Osteoblast (primary cell): Measurements from ENCODE around the gene LSM4. TPM values are rescaled to one million over a fixed set of nuclear protein-coding genes. Genes with fewer than 3 reads are reported as not detected.

Source experiments
- DNase-seq: peaks from one replicate; pipeline ENCODE4 v3.0.0; 2011; ENCODE audit warnings: low spot score, mixed read lengths; ENCODE audit not compliant: insufficient read length; ENCODE audit errors: missing footprints
- H2AFZ ChIP-seq: 2 replicates; pipeline ENCODE4 v1.6.0; 2011; ENCODE audit warnings: mild to moderate bottlenecking, low read length
- H3K27ac ChIP-seq: 2 replicates; pipeline ENCODE4 v1.5.1; 2011; ENCODE audit warnings: mild to moderate bottlenecking, low read depth, low read length, moderate library complexity
- H3K27me3 ChIP-seq: 2 replicates; pipeline ENCODE4 v1.6.0; 2012; ENCODE audit warnings: mild to moderate bottlenecking, control low read depth, inconsistent platforms, low read length, moderate library complexity; ENCODE audit not compliant: insufficient read depth
- H3K36me3 ChIP-seq: 2 replicates; pipeline ENCODE4 v1.5.1; 2011; ENCODE audit warnings: mild to moderate bottlenecking, low read length, control low read depth, moderate library complexity; ENCODE audit not compliant: insufficient read depth
- H3K4me1 ChIP-seq: 2 replicates; pipeline ENCODE4 v1.5.1; 2011; ENCODE audit warnings: mild to moderate bottlenecking, low read length, control low read depth, moderate library complexity; ENCODE audit not compliant: insufficient read depth
- H3K4me2 ChIP-seq: 2 replicates; pipeline ENCODE4 v1.6.0; 2011; ENCODE audit warnings: mild to moderate bottlenecking, low read length; ENCODE audit not compliant: insufficient read depth
- H3K4me3 ChIP-seq: fragments of 200-600 bp; sonication (generic); 3 replicates; pipeline ENCODE4 v1.5.1; 2012; ENCODE audit warnings: mild to moderate bottlenecking, low read length, inconsistent platforms; ENCODE audit not compliant: insufficient read depth
- H3K79me2 ChIP-seq: 2 replicates; pipeline ENCODE4 v1.6.0; 2012; ENCODE audit warnings: mild to moderate bottlenecking, low read length, control low read depth, inconsistent platforms; ENCODE audit not compliant: insufficient read depth
- H3K9me3 ChIP-seq: 2 replicates; pipeline ENCODE4 v1.5.1; 2011; ENCODE audit warnings: low read depth, low read length, control low read depth
- H4K20me1 ChIP-seq: 2 replicates; pipeline ENCODE4 v1.6.0; 2012; ENCODE audit warnings: mild to moderate bottlenecking, low read length, control low read depth; ENCODE audit not compliant: insufficient read depth
- CTCF ChIP-seq: IDR thresholded peaks from 2 replicates; pipeline ENCODE4 v1.5.1; 2011; ENCODE audit warnings: mild to moderate bottlenecking, low read depth, low read length, moderate library complexity; ENCODE audit errors: extremely low read depth
- total RNA-seq: library from RNA; depleted of rRNA; stranded (reverse); fragments of >200 nt; gene quantifications from 2 replicates; pipeline ENCODE4 v1.2.3, GENCODE V29; 2012

Gene LSM4
- total RNA-seq, 1 donor, result 74.6 TPM

DNA sequence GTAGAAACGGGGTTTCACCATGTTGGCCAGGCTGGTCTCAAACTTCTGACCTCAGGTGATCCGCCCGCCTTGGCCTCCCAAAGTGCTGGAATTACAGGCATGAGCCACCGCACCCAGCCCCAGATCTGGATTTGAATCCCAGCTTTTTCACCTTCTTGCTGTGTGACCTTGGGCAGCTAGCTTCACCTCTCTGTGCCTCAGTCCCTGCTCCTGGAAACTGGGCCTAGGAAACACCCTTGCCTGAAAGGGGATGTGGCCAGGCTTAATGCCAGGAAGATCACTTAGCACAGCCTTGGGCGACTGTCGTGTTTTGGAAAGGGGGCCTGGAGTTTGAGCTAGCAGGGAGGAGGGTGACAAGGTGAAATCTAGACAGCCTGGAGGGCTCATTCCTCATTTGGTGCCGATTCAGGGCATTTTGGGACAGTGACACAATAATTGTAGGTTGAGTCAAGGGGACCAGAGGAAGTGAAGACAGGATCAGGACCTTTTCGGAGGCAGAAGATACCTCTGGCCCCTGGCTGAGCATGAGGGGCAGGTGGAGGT, 19.3 kb upstream of the LSM4 start:
- Histone ChIP-seq H3K4me3 (no peak overlapping the region), H2AFZ (no peak overlapping the region), H3K27me3 (no peaks in the 10 kb centered on the region), H3K9me3 (no peaks in the 10 kb centered on the region), H3K4me2 (no peak overlapping the region), H3K36me3 (no peaks in the 10 kb centered on the region), H4K20me1 (peaks cover 4% of the 10 kb centered on the region), H3K79me2 (peaks cover 3% of the 10 kb centered on the region), H3K4me1 (peaks cover 5% of the 10 kb centered on the region), H3K27ac (no peak overlapping the region)
- no peak for TF ChIP-seq CTCF
- DNase-seq, result peak; percentile 25

DNA sequence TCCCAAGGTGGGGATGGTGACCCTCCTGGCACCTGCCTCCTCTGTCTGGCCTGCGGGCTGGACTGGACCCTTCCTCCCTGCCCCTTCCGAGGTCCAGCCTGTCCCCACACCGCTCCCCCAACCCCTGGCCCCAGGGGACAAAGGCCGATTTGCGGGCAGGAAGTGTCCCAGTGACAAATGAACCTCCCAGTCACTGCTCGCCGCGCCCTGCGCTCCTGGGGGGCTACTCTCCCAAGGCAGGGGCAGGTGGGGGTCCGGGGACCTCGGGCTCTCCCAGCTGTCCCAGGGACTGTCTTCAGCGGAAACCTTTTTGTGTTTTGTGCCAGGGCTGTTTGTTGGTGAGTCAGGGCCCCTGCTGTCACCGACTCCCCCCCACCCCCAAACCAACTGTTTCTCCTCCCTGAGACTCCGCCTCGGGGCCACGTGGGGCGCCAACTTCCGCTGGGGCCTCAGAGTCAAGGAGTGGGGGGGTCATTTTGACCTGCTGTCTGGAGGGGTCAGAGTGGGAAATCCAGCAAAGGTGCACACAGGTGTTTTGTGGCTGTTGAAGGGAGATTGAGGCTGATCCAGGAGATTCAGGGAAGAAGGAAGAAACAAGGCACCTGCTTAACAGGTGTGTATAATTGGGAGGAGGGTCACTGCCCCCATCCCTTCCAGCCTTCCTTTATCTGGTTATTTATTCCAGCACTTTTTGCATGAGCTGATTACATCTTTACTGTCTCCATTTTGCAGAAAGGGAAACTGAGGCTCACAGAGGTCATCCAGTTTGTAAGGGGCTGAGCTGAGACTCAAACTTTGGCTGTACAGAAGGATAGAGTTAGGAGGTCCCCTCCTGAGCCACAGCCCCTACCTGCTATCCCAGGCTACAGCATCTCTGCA, 18.4 kb upstream of the LSM4 start:
- H3K27me3 ChIP-seq, result peaks cover under 1% of the 10 kb centered on the region
- H3K27ac ChIP-seq, result no peak overlapping the region

DNA sequence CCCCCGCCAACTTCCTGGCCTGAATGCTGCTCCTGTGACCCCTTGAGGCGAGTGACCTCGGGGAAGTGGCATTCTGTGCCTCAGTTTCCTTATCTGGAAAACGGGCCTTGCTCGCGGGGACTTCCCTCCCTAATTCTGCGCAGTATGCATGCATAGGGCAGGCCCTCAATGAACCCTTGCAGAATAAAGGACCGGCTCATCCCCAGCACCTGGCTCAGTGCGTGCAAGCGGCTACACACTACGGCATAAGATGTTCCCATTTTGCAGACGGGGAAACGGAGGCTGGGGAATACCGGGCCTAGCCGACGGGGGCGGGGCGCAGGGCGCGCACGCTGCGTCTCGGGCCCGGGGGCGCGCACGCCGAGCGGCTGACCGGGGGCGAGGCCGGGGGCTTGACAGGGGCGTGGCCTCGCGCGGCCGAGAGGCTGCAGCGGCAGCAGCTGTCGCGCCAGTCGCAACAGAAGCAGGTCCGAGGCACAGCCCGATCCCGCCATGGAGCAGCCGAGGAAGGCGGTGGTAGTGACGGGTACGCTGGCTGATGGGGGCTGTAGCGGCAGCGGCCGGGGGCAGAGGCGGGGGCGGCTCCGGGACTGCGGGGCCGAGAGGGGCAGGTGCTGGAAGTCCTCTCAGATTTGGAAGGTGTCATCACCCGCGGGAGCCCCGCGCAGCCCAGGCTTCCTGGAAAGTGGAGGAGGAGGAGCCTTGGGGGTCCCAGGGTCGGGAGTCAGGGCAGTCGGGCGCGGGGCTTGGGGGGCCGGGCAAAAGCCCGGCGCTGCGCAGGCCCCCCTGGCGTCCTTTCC, 17.5 kb upstream of the LSM4 start, which contains the start of gene PGPEP1:
Gene PGPEP1 (plus strand): TSS at position 409 of the 800 bp plus-strand sequence. CDS start 84 bp downstream, at position 493.
- Histone ChIP-seq H3K27ac (no peak within 1 kb of the TSS), H3K4me2 (peak within 1 kb of the TSS; percentile 88), H3K4me1 (peaks cover 5% of the 10 kb centered on the region), H3K4me3 (peak within 1 kb of the TSS; percentile 87), H3K27me3 (peaks cover 2% of the 10 kb centered on the region), H3K79me2 (peaks cover 3% of the 10 kb centered on the region), H3K9me3 (no peaks in the 10 kb centered on the region), H4K20me1 (peaks cover 4% of the 10 kb centered on the region), H2AFZ (peak within 1 kb of the TSS; percentile 50), H3K36me3 (no peaks in the 10 kb centered on the region)
- peak; percentile 96 for DNase-seq
- TF ChIP-seq CTCF, result no peak

More for the DNA sequence above, 18.4 kb upstream of the LSM4 start:
- peak overlapping the region; percentile 87 for H3K4me3 ChIP-seq
- H3K36me3 ChIP-seq, result no peaks in the 10 kb centered on the region
- peaks cover 3% of the 10 kb centered on the region for H3K79me2 ChIP-seq
- peaks cover 4% of the 10 kb centered on the region for H4K20me1 ChIP-seq
- no peak for TF ChIP-seq CTCF
- peak; percentile 93 for DNase-seq
- peak overlapping the region; percentile 88 for H3K4me2 ChIP-seq
- H2AFZ ChIP-seq, result peak overlapping the region; percentile 50
- no peaks in the 10 kb centered on the region for H3K9me3 ChIP-seq
- peaks cover 5% of the 10 kb centered on the region for H3K4me1 ChIP-seq
